DOHH2 (cell line): Measurements from ENCODE around the gene IFT20.

ENCODE experiments used
- EZH2phosphoT487 ChIP-seq: fragments of 200-600 bp; sonication (generic); IDR thresholded peaks from 2 replicates; pipeline ENCODE4 v1.6.1; 2017; ENCODE audit warnings: borderline replicate concordance, mild to moderate bottlenecking, antibody characterized with exemption, low read length, moderate library complexity, mixed read lengths
- TF ChIP-seq, protein P1 (sequence below): fragments of 200-600 bp; sonication (generic); IDR thresholded peaks from one replicate; pipeline ENCODE4 v1.5.1; 2014; ENCODE audit warnings: antibody characterized with exemption, mild to moderate bottlenecking, low read depth, low read length; ENCODE audit not compliant: poor library complexity, severe bottlenecking

GRCh38 chr17:28295677-28296578 lies 39.3 kb downstream of the IFT20 start:
- TF ChIP-seq, protein P1, sequence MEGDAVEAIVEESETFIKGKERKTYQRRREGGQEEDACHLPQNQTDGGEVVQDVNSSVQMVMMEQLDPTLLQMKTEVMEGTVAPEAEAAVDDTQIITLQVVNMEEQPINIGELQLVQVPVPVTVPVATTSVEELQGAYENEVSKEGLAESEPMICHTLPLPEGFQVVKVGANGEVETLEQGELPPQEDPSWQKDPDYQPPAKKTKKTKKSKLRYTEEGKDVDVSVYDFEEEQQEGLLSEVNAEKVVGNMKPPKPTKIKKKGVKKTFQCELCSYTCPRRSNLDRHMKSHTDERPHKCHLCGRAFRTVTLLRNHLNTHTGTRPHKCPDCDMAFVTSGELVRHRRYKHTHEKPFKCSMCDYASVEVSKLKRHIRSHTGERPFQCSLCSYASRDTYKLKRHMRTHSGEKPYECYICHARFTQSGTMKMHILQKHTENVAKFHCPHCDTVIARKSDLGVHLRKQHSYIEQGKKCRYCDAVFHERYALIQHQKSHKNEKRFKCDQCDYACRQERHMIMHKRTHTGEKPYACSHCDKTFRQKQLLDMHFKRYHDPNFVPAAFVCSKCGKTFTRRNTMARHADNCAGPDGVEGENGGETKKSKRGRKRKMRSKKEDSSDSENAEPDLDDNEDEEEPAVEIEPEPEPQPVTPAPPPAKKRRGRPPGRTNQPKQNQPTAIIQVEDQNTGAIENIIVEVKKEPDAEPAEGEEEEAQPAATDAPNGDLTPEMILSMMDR = no peak
- TF ChIP-seq EZH2phosphoT487 = no peak
